Astrocyte of the spinal cord (primary cell): ENCODE results near the gene AK1.

Experiments
- DNase-seq: peaks from one replicate; pipeline ENCODE4 v3.0.0; 2011; ENCODE audit warnings: low read depth, low spot score
- H3K4me3 ChIP-seq: 2 replicates; pipeline ENCODE4 v1.5.1; 2011; ENCODE audit warnings: low read depth, mild to moderate bottlenecking, low read length, moderate library complexity
- in situ Hi-C: cut with HindIII; loops from 2 replicates; pipeline ENCODE4 v1.10.0; 2017; ENCODE audit warnings: low sequenced_read_pairs
- TF ChIP-seq, protein P1 (sequence below): IDR thresholded peaks from 2 replicates; pipeline ENCODE4 v1.5.1; 2012; ENCODE audit warnings: low read depth, mild to moderate bottlenecking, low read length, inconsistent platforms

Gene AK1

DNA sequence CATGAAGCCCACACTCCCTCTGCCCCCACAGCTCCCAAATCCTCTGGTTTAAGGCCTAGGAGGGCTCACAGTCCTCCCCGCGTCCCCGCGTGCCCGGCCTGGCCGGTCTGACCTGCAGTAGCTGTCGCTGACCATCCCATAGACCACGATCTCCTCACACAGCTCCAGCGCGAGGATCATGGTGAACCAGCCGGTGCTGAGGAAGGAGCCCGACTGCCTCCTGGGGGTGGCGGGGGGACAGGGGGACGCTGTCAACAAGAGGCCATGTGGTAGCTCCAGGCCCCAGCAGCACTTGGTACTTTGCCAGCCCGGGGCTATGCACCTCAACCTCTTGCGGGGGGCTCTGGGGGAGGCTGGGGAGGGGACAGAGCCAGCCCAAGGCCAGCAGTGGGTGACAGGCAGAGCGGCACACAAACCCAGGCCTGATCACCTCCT, 32.4 kb upstream of the AK1 start:
- no peak for DNase-seq
- no peak overlapping the region for H3K4me3 ChIP-seq
- TF ChIP-seq, protein P1, sequence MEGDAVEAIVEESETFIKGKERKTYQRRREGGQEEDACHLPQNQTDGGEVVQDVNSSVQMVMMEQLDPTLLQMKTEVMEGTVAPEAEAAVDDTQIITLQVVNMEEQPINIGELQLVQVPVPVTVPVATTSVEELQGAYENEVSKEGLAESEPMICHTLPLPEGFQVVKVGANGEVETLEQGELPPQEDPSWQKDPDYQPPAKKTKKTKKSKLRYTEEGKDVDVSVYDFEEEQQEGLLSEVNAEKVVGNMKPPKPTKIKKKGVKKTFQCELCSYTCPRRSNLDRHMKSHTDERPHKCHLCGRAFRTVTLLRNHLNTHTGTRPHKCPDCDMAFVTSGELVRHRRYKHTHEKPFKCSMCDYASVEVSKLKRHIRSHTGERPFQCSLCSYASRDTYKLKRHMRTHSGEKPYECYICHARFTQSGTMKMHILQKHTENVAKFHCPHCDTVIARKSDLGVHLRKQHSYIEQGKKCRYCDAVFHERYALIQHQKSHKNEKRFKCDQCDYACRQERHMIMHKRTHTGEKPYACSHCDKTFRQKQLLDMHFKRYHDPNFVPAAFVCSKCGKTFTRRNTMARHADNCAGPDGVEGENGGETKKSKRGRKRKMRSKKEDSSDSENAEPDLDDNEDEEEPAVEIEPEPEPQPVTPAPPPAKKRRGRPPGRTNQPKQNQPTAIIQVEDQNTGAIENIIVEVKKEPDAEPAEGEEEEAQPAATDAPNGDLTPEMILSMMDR: no peak
- in situ Hi-C loops: no loop called here

DNA sequence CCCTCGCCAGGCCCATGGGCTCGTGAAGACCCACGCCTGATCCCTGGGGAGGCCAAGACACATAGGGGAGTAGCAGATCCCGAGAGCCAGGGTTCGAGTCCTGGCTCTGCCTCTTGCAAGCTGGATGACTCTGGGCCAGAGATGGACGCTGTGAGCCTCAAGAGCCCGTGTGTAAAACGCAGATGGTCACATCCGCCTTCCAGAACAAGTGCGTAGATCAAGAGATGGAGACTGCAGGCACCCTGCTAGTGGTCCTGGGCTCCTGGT, 31.1 kb upstream of the AK1 start:
- DNase-seq: no peak
- TF ChIP-seq, protein P1: no peak
- in situ Hi-C loops: no loop called here
- no peak overlapping the region for H3K4me3 ChIP-seq

DNA sequence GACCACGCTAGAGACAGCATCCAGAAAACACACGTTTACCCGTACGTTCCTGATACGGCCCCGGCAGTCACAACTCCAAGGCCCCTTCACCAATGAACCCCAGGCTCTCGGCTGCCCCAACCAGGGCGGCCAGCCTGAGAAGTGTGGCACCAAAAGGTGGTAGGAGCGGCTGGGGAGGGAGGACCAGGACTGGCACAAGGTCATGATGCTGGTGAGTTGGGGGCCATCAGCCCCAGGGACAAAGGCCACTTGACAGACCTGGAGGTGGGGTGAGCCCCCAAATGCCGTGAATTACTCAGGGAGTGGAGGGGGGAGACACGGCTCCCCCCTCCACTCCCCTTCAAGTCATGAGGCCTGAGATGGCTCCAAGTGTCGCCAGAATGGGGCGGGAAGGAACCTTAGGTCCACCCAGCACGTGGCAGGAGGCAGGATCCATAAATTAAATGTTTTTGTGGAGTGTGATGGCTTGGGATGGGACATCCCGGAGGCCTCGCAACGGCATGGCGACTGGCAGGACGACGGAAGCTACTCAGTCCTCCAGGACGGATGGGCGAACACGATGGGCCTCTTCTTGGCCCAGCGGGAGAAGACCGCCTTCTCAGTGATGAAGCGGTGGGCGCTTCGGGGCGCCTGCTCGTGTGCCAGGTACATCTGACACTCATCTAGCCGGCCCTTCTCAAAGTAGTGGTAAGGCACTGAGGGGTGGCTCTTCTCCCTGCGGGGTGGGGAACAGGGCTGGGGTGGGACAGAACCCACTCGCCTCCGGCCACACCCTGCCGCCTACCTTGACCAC, 30.6 kb upstream of the AK1 start:
- DNase-seq: no peak
- TF ChIP-seq, protein P1: no peak
- H3K4me3 ChIP-seq: no peak overlapping the region
- in situ Hi-C loops: no loop called here

DNA sequence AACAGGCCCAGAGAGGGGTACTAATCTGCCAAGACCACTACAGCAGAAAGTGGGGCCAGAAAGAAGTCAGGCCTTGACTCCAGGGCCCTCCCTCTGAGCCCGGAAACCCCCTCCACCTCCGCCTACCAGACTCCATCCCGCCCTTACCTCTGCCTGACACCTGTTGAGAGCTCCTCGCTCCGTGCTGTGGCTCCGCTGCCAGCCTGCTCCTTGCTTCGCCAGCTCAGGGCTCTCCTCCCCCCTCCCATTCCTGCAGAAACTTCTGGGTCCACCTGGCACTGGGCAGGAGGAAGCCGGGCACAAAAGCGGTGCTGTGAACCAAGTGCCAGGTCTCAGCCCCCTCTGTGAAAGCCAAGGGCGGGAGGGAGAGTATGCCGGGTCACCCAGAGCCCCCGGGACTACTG, 28.3 kb upstream of the AK1 start:
- TF ChIP-seq, protein P1: no peak
- DNase-seq: no peak
- no peak overlapping the region for H3K4me3 ChIP-seq
- in situ Hi-C loops: no loop called here

DNA sequence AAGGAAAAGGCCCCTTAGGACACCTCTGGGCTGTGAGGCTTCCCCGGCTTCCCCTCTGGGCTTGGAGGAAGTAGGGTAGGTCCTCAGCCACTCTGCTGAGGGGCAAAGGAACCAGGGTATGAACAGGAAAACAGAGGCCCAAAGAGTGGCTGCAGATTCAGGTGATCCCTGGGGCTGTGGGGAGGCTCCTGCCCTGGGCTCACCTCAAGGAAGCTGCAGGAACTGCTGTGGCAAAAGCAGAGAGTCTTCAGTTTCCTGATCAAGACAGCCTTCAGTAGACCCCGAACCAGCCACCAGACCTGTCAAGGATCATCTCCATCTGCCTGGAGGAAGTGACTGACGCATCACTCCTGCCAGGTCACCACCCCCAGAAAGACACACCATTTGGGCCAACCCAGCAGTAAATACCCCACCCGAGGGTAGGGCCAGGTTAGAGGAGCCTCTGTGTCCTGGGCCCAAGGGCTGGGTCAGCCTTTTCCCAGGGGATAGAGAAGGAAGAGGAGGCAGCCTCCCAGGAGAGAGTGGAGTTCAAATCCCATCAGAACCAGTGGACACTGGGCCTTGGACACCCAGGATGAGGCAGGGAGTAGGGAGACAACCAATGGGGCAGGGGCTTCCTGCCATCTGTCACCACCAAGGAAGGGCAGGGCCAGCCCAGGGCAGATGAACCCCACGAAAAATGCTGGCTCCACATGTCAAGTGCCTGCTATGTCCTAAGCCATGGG, 27.7 kb upstream of the AK1 start:
- in situ Hi-C loops: no loop called here
- TF ChIP-seq, protein P1: no peak
- no peak for DNase-seq
- H3K4me3 ChIP-seq: no peak overlapping the region

DNA sequence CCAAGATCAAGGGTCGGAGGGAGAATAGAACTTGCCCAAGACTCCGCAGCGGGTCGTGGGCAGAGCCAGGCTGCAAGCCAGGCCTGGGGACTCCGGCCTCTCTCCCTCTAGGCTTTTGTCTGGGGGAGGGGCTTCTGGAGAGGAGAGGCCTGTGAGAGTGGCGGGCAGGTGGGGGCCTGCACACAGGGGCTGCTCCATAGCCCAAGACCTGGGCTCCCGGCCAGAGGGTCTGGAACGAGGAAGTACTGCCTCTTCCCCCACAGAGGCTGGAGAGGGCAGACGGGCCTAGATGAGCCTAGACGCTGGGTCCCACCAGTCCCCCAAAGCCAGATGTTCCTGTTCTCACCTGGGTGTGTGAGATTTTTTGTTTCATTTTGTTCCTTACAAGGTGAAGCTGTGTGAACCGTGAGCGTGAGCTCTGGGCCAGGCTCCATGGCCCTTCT, 27.1 kb upstream of the AK1 start:
- in situ Hi-C loops: no loop called here
- H3K4me3 ChIP-seq: no peak overlapping the region
- TF ChIP-seq, protein P1: no peak
- no peak for DNase-seq
